Measurements from ENCODE around the gene C22orf42.

The C22orf42 gene

DNA sequence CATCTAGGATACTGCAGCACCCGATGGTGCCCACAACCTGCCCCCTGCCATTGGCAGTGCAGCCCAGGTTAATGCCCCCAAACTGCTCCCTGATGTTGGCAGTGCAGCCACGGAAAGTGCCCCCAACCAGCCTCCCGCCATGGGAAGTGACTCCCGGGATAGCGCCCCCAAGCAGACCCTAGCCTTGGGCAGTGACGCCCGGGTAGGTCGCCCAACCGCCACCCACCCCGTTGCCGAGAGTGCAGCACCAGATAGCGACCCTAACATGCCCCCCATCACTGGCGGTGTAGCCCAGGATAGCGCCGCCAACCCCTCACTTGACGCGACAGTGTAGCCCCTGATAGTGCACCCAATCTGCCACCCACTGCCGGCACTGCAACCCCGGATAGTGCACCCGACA lies 38.5 kb downstream of the C22orf42 start:
- TF ChIP-seq, protein P1, sequence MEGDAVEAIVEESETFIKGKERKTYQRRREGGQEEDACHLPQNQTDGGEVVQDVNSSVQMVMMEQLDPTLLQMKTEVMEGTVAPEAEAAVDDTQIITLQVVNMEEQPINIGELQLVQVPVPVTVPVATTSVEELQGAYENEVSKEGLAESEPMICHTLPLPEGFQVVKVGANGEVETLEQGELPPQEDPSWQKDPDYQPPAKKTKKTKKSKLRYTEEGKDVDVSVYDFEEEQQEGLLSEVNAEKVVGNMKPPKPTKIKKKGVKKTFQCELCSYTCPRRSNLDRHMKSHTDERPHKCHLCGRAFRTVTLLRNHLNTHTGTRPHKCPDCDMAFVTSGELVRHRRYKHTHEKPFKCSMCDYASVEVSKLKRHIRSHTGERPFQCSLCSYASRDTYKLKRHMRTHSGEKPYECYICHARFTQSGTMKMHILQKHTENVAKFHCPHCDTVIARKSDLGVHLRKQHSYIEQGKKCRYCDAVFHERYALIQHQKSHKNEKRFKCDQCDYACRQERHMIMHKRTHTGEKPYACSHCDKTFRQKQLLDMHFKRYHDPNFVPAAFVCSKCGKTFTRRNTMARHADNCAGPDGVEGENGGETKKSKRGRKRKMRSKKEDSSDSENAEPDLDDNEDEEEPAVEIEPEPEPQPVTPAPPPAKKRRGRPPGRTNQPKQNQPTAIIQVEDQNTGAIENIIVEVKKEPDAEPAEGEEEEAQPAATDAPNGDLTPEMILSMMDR (IDR thresholded peaks at IDR 0.05; ENCODE audit: insufficient read depth, low read length) = no peak
- no peak for TF ChIP-seq SPI1 (IDR thresholded peaks at IDR 0.05; ENCODE audit: borderline replicate concordance, low read depth)
- no peak for TF ChIP-seq POLR2AphosphoS5 (IDR thresholded peaks at IDR 0.05; ENCODE audit: low read depth)
- no peak for TF ChIP-seq GABPA (IDR thresholded peaks at IDR 0.05; ENCODE audit: low read depth)
- TF ChIP-seq, protein P2, sequence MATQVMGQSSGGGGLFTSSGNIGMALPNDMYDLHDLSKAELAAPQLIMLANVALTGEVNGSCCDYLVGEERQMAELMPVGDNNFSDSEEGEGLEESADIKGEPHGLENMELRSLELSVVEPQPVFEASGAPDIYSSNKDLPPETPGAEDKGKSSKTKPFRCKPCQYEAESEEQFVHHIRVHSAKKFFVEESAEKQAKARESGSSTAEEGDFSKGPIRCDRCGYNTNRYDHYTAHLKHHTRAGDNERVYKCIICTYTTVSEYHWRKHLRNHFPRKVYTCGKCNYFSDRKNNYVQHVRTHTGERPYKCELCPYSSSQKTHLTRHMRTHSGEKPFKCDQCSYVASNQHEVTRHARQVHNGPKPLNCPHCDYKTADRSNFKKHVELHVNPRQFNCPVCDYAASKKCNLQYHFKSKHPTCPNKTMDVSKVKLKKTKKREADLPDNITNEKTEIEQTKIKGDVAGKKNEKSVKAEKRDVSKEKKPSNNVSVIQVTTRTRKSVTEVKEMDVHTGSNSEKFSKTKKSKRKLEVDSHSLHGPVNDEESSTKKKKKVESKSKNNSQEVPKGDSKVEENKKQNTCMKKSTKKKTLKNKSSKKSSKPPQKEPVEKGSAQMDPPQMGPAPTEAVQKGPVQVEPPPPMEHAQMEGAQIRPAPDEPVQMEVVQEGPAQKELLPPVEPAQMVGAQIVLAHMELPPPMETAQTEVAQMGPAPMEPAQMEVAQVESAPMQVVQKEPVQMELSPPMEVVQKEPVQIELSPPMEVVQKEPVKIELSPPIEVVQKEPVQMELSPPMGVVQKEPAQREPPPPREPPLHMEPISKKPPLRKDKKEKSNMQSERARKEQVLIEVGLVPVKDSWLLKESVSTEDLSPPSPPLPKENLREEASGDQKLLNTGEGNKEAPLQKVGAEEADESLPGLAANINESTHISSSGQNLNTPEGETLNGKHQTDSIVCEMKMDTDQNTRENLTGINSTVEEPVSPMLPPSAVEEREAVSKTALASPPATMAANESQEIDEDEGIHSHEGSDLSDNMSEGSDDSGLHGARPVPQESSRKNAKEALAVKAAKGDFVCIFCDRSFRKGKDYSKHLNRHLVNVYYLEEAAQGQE (IDR thresholded peaks at IDR 0.05; ENCODE audit: insufficient replicate concordance, low read depth) = no peak
- Histone ChIP-seq H3K27me3 (ENCODE audit: insufficient read depth, poor library complexity, severe bottlenecking) (no peaks in the 10 kb centered on the region), H3K4me3 (replicated peaks; ENCODE audit: insufficient read depth, low read length) (no peak overlapping the region), H3K27ac (replicated peaks) (no peak overlapping the region)
- DNase-seq (ENCODE audit: low read depth in 1 of 2, low spot score in 1 of 2) = no peak

DNA sequence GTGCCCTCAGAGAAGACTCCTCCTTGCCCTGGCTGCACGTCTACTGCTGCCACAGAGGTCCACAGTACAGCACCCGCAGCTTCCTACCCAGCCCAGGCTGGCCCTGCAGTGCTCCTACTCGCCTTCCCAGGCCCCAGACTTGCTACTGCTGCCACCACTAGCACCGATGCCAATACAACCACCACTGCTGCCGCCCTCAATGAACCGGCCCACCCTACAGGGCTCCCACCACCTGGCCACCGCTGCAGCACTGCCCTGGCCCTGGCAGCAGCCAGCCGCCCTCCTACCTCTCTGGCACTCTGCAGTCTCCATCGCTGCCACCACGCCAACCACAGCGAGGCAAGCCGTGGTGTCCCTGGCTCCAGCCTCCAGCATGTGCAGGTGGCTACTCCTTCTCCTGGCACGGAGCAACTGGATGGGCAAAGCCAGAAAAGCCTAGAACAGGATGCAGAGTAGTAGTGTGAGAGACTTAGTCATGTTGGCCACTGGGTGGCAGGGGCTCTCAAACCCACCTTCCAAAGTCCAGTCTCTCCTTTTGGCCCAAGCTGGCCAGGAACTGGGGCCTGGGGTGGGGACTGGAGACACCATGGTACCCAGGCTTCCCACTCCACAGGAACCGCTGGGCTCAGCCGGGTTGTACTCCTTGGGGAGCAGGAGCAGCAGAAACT lies 39.4 kb downstream of the C22orf42 start:
- TF ChIP-seq, protein P2 (IDR thresholded peaks at IDR 0.05; ENCODE audit: insufficient replicate concordance, low read depth) = no peak
- TF ChIP-seq SPI1 (IDR thresholded peaks at IDR 0.05; ENCODE audit: borderline replicate concordance, low read depth) = no peak
- H3K4me3 ChIP-seq (replicated peaks; ENCODE audit: insufficient read depth, low read length) = no peak overlapping the region
- no peak for DNase-seq (ENCODE audit: low read depth in 1 of 2, low spot score in 1 of 2)

DNA sequence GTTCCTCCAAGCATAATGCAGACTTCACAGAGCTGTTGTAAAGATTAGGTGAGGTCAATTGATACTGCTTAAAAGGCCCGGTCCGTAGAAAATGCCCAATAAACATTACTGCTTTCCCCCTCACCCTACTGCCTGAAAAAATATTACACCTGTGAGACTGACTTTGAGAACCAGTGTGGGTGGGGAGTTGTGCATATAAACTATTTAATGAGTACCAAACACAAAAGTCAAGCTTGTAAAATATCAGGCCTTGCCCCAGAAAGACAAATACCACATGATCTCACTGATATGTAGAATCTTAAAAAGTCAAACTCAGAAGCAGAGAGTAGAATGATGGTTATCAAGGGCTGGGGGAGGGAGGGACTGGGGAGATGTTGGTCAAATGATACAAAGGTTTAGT lies 46.7 kb downstream of the C22orf42 start:
- no peak overlapping the region for H3K4me3 ChIP-seq (replicated peaks; ENCODE audit: insufficient read depth, low read length)
- H3K27me3 ChIP-seq (ENCODE audit: insufficient read depth, poor library complexity, severe bottlenecking) = peaks cover 6% of the 10 kb centered on the region
- no peak overlapping the region for H3K27ac ChIP-seq (replicated peaks)

More for the DNA sequence above, 39.4 kb downstream of the C22orf42 start:
- Histone ChIP-seq H3K27me3 (ENCODE audit: insufficient read depth, poor library complexity, severe bottlenecking) (no peaks in the 10 kb centered on the region), H3K27ac (replicated peaks) (no peak overlapping the region)

More for the DNA sequence above, 46.7 kb downstream of the C22orf42 start:
- DNase-seq (ENCODE audit: low read depth in 1 of 2, low spot score in 1 of 2) = no peak
- TF ChIP-seq POLR2AphosphoS5 (IDR thresholded peaks at IDR 0.05; ENCODE audit: low read depth) (no peak), SPI1 (IDR thresholded peaks at IDR 0.05; ENCODE audit: borderline replicate concordance, low read depth) (no peak), GABPA (IDR thresholded peaks at IDR 0.05; ENCODE audit: low read depth) (no peak)
- TF ChIP-seq, protein P1 (IDR thresholded peaks at IDR 0.05; ENCODE audit: insufficient read depth, low read length) = no peak
- TF ChIP-seq, protein P2 (IDR thresholded peaks at IDR 0.05; ENCODE audit: insufficient replicate concordance, low read depth) = no peak
